Measurements from ENCODE around the gene INSC. TPM values are rescaled to one million over a fixed set of nuclear protein-coding genes. Genes with fewer than 3 reads are reported as not detected.

The INSC gene
- total RNA-seq, 1 experiment from 2014 or later, result not detected

GRCh38 chr11:15200696-15201095, 86.0 kb downstream of the INSC start:
- POLR2A ChIA-PET (ENCODE audit: unreplicated experiment), result no interaction called here
- H3K4me1 ChIP-seq (ENCODE audit: insufficient read depth, low read length), result no peaks in the 10 kb centered on the region

GRCh38 chr11:15201586-15201985, 86.9 kb downstream of the INSC start:
- POLR2A ChIA-PET (ENCODE audit: unreplicated experiment), result no interaction called here
- intact Hi-C loops (cut with micrococcal nuclease), result no loop called here

More at GRCh38 chr11:15200696-15201095, 86.0 kb downstream of the INSC start:
- no peak overlapping the region for H3K9ac ChIP-seq (ENCODE audit: low read length)
- no peaks in the 10 kb centered on the region for H3K36me3 ChIP-seq (ENCODE audit: low read depth, low read length)
- CTCF ChIA-PET, result no interaction called here
- no TSS peak for BruUV-seq (replicated peaks)
- intact Hi-C loops (cut with micrococcal nuclease), result no loop called here
- TF ChIP-seq EZH2phosphoT487 (IDR thresholded peaks at IDR 0.05; ENCODE audit: borderline replicate concordance, low read length), result no peak
- TF ChIP-seq EZH2 (IDR thresholded peaks at IDR 0.05; ENCODE audit: low read length, unreplicated experiment), result no peak
- no peak for TF ChIP-seq CTCF (conservative IDR thresholded peaks at IDR 0.05; ENCODE audit: low read depth, low read length)
- H3K4me3 ChIP-seq (ENCODE audit: low read length), result no peak overlapping the region
- H3K27ac ChIP-seq (ENCODE audit: low read length), result no peak overlapping the region
- no peaks in the 10 kb centered on the region for H3F3A ChIP-seq (ENCODE audit: low read length, unreplicated experiment)
- no peaks in the 10 kb centered on the region for H3K79me2 ChIP-seq (ENCODE audit: low read length)
- H3K9me2 ChIP-seq (replicated peaks; ENCODE audit: low read length), result no peaks in the 10 kb centered on the region
- H4K20me1 ChIP-seq (ENCODE audit: low read length), result no peaks in the 10 kb centered on the region
- H2AFZ ChIP-seq (ENCODE audit: low read length), result no peak overlapping the region
- ATAC-seq (no peak), DNase-seq (no peak)
- no peaks in the 10 kb centered on the region for H3K9me3 ChIP-seq (ENCODE audit: low read length)
- no peak overlapping the region for H3K4me2 ChIP-seq (ENCODE audit: low read length)
- H3K27me3 ChIP-seq (ENCODE audit: low read length), result no peaks in the 10 kb centered on the region

GRCh38 chr11:15202626-15203025, 87.9 kb downstream of the INSC start:
- DNase-seq (no peak), ATAC-seq (no peak)
- Histone ChIP-seq H3K27me3 (ENCODE audit: low read length) (no peaks in the 10 kb centered on the region), H3K4me3 (ENCODE audit: low read length) (no peak overlapping the region), H3K9me3 (ENCODE audit: low read length) (no peaks in the 10 kb centered on the region), H3K79me2 (ENCODE audit: low read length) (no peaks in the 10 kb centered on the region), H4K20me1 (ENCODE audit: low read length) (no peaks in the 10 kb centered on the region), H3F3A (ENCODE audit: low read length, unreplicated experiment) (no peaks in the 10 kb centered on the region), H3K36me3 (ENCODE audit: low read depth, low read length) (no peaks in the 10 kb centered on the region), H3K9ac (ENCODE audit: low read length) (no peak overlapping the region), H3K27ac (ENCODE audit: low read length) (no peak overlapping the region), H2AFZ (ENCODE audit: low read length) (no peak overlapping the region), H3K4me1 (ENCODE audit: insufficient read depth, low read length) (no peaks in the 10 kb centered on the region), H3K9me2 (replicated peaks; ENCODE audit: low read length) (no peaks in the 10 kb centered on the region), H3K4me2 (ENCODE audit: low read length) (no peak overlapping the region)
- ChIA-PET POLR2A (ENCODE audit: unreplicated experiment) (no interaction called here), CTCF (no interaction called here)
- TF ChIP-seq EZH2 (IDR thresholded peaks at IDR 0.05; ENCODE audit: low read length, unreplicated experiment) (no peak), CTCF (conservative IDR thresholded peaks at IDR 0.05; ENCODE audit: low read depth, low read length) (no peak), EZH2phosphoT487 (IDR thresholded peaks at IDR 0.05; ENCODE audit: borderline replicate concordance, low read length) (no peak)
- intact Hi-C loops (cut with micrococcal nuclease), result no loop called here
- no TSS peak for BruUV-seq (replicated peaks)

More at GRCh38 chr11:15201586-15201985, 86.9 kb downstream of the INSC start:
- Histone ChIP-seq H3F3A (ENCODE audit: low read length, unreplicated experiment) (no peaks in the 10 kb centered on the region), H3K79me2 (ENCODE audit: low read length) (no peaks in the 10 kb centered on the region), H3K36me3 (ENCODE audit: low read depth, low read length) (no peaks in the 10 kb centered on the region), H3K9ac (ENCODE audit: low read length) (no peak overlapping the region), H4K20me1 (ENCODE audit: low read length) (no peaks in the 10 kb centered on the region), H3K27me3 (ENCODE audit: low read length) (no peaks in the 10 kb centered on the region), H2AFZ (ENCODE audit: low read length) (no peak overlapping the region), H3K4me2 (ENCODE audit: low read length) (no peak overlapping the region), H3K4me3 (ENCODE audit: low read length) (no peak overlapping the region), H3K9me3 (ENCODE audit: low read length) (no peaks in the 10 kb centered on the region), H3K27ac (ENCODE audit: low read length) (no peak overlapping the region), H3K4me1 (ENCODE audit: insufficient read depth, low read length) (no peaks in the 10 kb centered on the region), H3K9me2 (replicated peaks; ENCODE audit: low read length) (no peaks in the 10 kb centered on the region)
- BruUV-seq (replicated peaks), result no TSS peak
- DNase-seq (no peak), ATAC-seq (no peak)
- no peak for TF ChIP-seq EZH2 (IDR thresholded peaks at IDR 0.05; ENCODE audit: low read length, unreplicated experiment)
- CTCF ChIA-PET, result no interaction called here
